T-cell (primary cell): ENCODE measurements around the gene CCDC180. TPM values are rescaled to one million over a fixed set of nuclear protein-coding genes. Genes with fewer than 3 reads are reported as not detected.
"Not testable (repeated sequence)": the region's sequence is repeated elsewhere in the genome, so short reads cannot be mapped to it uniquely, and the experiment has no call there.

ENCODE experiments used
- ATAC-seq, 4 experiments: fragments of 200-7000 bp in 3 of 4; fragments of 150-1000 bp in 1 of 4; cut with Tn5 transposase; replicated peaks in 1 of 4; 1 replicate in 3 of 4; 2 replicates in 1 of 4; pipeline ENCODE4 v1.10.0; 2021; ENCODE audit warnings: moderate library complexity in 3 of 4, mild to moderate bottlenecking in 2 of 4, moderate number of reproducible peaks in 1 of 4
- CTCF ChIA-PET, 2 donors: fragments of 300-600 bp; sonication (Branson Sonifier 250); formaldehyde crosslinking; loops; one replicate each; lab custom pipeline; 2022; ENCODE audit warnings: antibody characterized with exemption in 2 of 2; lab: Charles Lee
- POLR2A ChIA-PET, 2 donors: fragments of 300-600 bp; sonication (Branson Sonifier 250); formaldehyde crosslinking; loops; one replicate each; lab custom pipeline; 2022; ENCODE audit warnings: antibody characterized with exemption in 2 of 2; lab: Charles Lee
- DNase-seq, 35 experiments: peaks; one replicate each; pipeline versions ENCODE4 v3.0.0 to v3.0.0-alpha.2; 2013 to 2023
- H3K27ac ChIP-seq: one replicate; pipeline ENCODE4 v1.5.1; 2013; ENCODE audit warnings: low read length
- H3K27me3 ChIP-seq, 2 experiments: replicated peaks in 1 of 2; 1 replicate in 1 of 2; 2 replicates in 1 of 2; pipeline versions ENCODE4 v1.6.1 to v1.7.0; 2013; ENCODE audit warnings: low read length in 1 of 2, mixed read lengths in 1 of 2; ENCODE audit not compliant: control insufficient read depth in 2 of 2, insufficient read depth in 2 of 2; ENCODE audit errors: extremely low read depth in 1 of 2
- H3K36me3 ChIP-seq, 2 donors: 1 replicate in 1 of 2; 2 replicates in 1 of 2; pipeline versions ENCODE4 v1.6.1 to v1.7.0; 2013; ENCODE audit warnings: low read length in 1 of 2; ENCODE audit not compliant: control insufficient read depth in 2 of 2, insufficient read depth in 1 of 2; ENCODE audit errors: extremely low read depth in 1 of 2
- H3K4me1 ChIP-seq, 2 experiments: 1 replicate in 1 of 2; 2 replicates in 1 of 2; pipeline versions ENCODE4 v1.6.1 to v1.7.0; 2013; ENCODE audit warnings: low read length in 2 of 2, mixed read lengths in 1 of 2; ENCODE audit not compliant: insufficient read depth in 2 of 2, control insufficient read depth in 1 of 2; ENCODE audit errors: extremely low read depth in 1 of 2
- H3K4me3 ChIP-seq, 2 donors: 1 replicate in 1 of 2; 2 replicates in 1 of 2; pipeline versions ENCODE4 v1.5.1 to v1.7.0; 2013; ENCODE audit warnings: mild to moderate bottlenecking in 2 of 2, low read length in 1 of 2, moderate library complexity in 1 of 2; ENCODE audit not compliant: control insufficient read depth in 1 of 2; ENCODE audit errors: extremely low read depth in 1 of 2
- H3K9me3 ChIP-seq: 2 replicates; pipeline ENCODE4 v1.7.0; 2013
- H3K27ac Mint-ChIP-seq, 2 donors: one replicate each; pipeline ENCODE4 v1.8.0; 2020 to 2021; ENCODE audit warnings: mild to moderate bottlenecking in 2 of 2, mixed read lengths in 2 of 2
- H3K27me3 Mint-ChIP-seq, 2 donors: one replicate each; pipeline ENCODE4 v1.8.0; 2021 to 2022; ENCODE audit warnings: mixed read lengths in 2 of 2
- H3K36me3 Mint-ChIP-seq: one replicate; pipeline ENCODE4 v1.8.0; 2021; ENCODE audit warnings: mixed read lengths
- H3K4me1 Mint-ChIP-seq, 3 donors: one replicate each; pipeline ENCODE4 v1.8.0; 2020 to 2022; ENCODE audit warnings: mixed read lengths in 3 of 3, mild to moderate bottlenecking in 1 of 3
- H3K4me3 Mint-ChIP-seq, 3 donors: one replicate each; pipeline ENCODE4 v1.8.0; 2020 to 2022; ENCODE audit warnings: mild to moderate bottlenecking in 3 of 3, mixed read lengths in 3 of 3, moderate library complexity in 3 of 3
- H3K9me3 Mint-ChIP-seq, 3 donors: one replicate each; pipeline ENCODE4 v1.8.0; 2020 to 2022; ENCODE audit warnings: mixed read lengths in 3 of 3
- WGBS: methylation state at CpG from one replicate; pipeline ENCODE4 v1.1.5; 2013; ENCODE audit warnings: missing lambda C conversion rate; ENCODE audit not compliant: insufficient coverage; 5-methylcytosine and 5-hydroxymethylcytosine counted together
- total RNA-seq, 35 experiments: library from RNA in 6 of 35; stranded (reverse) in 6 of 35; fragments of 120-200 nt in 1 of 35; gene quantifications; one replicate each; pipeline versions ENCODE4 v1.2.1 to v1.2.4 and lab custom pipeline; 2013 to 2026

CCDC180 gene
- total RNA-seq: 10 to 100 TPM in 4 of 5 donors, 1 to 10 TPM in 1; 9.6 to 12.9 (median 10.4) TPM
- total RNA-seq (2013): 11.7 TPM
- total RNA-seq (lab: John Stamatoyannopoulos, UW): 0.16 to 9.1 (median 1.8) reads per million in 29 experiments

GRCh38 chr9:97307500-97308163 lies at the start of gene CCDC180:
CCDC180 (plus strand) TSS chr9:97307659; CDS start chr9:97308064, 405 bp downstream.
- ChIA-PET CTCF (no interaction called here), POLR2A (no interaction called here)
- Mint-ChIP-seq H3K27ac (no peak within 1 kb of the TSS), H3K4me1 (no peaks in the 10 kb centered on the region), H3K4me3 (no peak within 1 kb of the TSS), H3K36me3 (peaks cover 13% of the 10 kb centered on the region), H3K27me3 (peaks cover 9 to 12% of the 10 kb centered on the region in 2 donors), H3K9me3 (peaks cover 0 to 12% (median 8%) of the 10 kb centered on the region in 3 donors)
- H3K4me3 ChIP-seq: no peak within 1 kb of the TSS
- H3K4me1 ChIP-seq: no peaks in the 10 kb centered on the region
- no peak within 1 kb of the TSS for H3K27ac ChIP-seq
- peaks cover 10% of the 10 kb centered on the region in 2 donors for H3K36me3 ChIP-seq
- ATAC-seq: no peak
- 84% methylated on average over 34 of the region's 42 CpGs for WGBS
- H3K9me3 ChIP-seq: no peaks in the 10 kb centered on the region
- DNase-seq: no peak
- H3K27me3 ChIP-seq: peaks cover 0 to 9% of the 10 kb centered on the region in 2 experiments

- H3K9me3 ChIP-seq, H3K4me3 ChIP-seq, H3K9me3 Mint-ChIP-seq, H3K4me1 ChIP-seq, H3K36me3 ChIP-seq, H3K4me3 Mint-ChIP-seq, H3K27ac ChIP-seq, H3K4me1 Mint-ChIP-seq, DNase-seq, CTCF ChIA-PET, H3K27me3 ChIP-seq, ATAC-seq, H3K27ac Mint-ChIP-seq, POLR2A ChIA-PET, H3K27me3 Mint-ChIP-seq: not testable (repeated sequence)
- H3K36me3 Mint-ChIP-seq: peaks cover 14% of the 10 kb centered on the region
- WGBS: 94% methylated on average over 2 of the region's 4 CpGs
Observed at GRCh38 chr9:97259834-97260514, 47.5 kb upstream of the CCDC180 start.

- H3K4me3 ChIP-seq: no peak overlapping the region
- CTCF ChIA-PET: no interaction called here
- H3K27ac Mint-ChIP-seq: no peak overlapping the region
- no peaks in the 10 kb centered on the region for H3K9me3 ChIP-seq
- POLR2A ChIA-PET: no interaction called here
- peaks cover 10% of the 10 kb centered on the region for H3K36me3 Mint-ChIP-seq
- H3K4me1 Mint-ChIP-seq: peaks cover 0 to 2% (median 0%) of the 10 kb centered on the region in 3 donors
- H3K27me3 ChIP-seq: no peaks in the 10 kb centered on the region
- H3K36me3 ChIP-seq: peaks cover 0 to under 1% of the 10 kb centered on the region in 2 donors
- DNase-seq (no peak), ATAC-seq (no peak)
- no peak overlapping the region for H3K4me3 Mint-ChIP-seq
- no peaks in the 10 kb centered on the region for H3K27me3 Mint-ChIP-seq
- 93% methylated on average over 10 of the region's 29 CpGs for WGBS
- no peak overlapping the region for H3K27ac ChIP-seq
- H3K4me1 ChIP-seq: no peaks in the 10 kb centered on the region
- H3K9me3 Mint-ChIP-seq: no peaks in the 10 kb centered on the region
Observed at GRCh38 chr9:97271292-97271691, 36.2 kb upstream of the CCDC180 start.

GRCh38 chr9:97272072-97272471 lies 35.4 kb upstream of the CCDC180 start:
- peaks cover 17% of the 10 kb centered on the region for H3K36me3 Mint-ChIP-seq
- DNase-seq: no peak
- CTCF ChIA-PET: no interaction called here
- Histone ChIP-seq H3K4me1 (no peaks in the 10 kb centered on the region), H3K27ac (no peak overlapping the region), H3K36me3 (peaks cover 0 to 4% of the 10 kb centered on the region in 2 donors), H3K27me3 (no peaks in the 10 kb centered on the region), H3K9me3 (no peaks in the 10 kb centered on the region), H3K4me3 (no peak overlapping the region)
- H3K27me3 Mint-ChIP-seq: no peaks in the 10 kb centered on the region
- POLR2A ChIA-PET: no interaction called here
- H3K4me1 Mint-ChIP-seq: peaks cover 0 to 2% (median 0%) of the 10 kb centered on the region in 3 donors
- H3K27ac Mint-ChIP-seq: no peak overlapping the region
- no CpG with 5 or more reads among the region's 4 CpGs for WGBS
- H3K4me3 Mint-ChIP-seq: no peak overlapping the region
- H3K9me3 Mint-ChIP-seq: no peaks in the 10 kb centered on the region
- ATAC-seq: no peak

- no peak for DNase-seq
- Mint-ChIP-seq H3K36me3 (peaks cover 56% of the 10 kb centered on the region), H3K27ac (no peak overlapping the region), H3K27me3 (no peaks in the 10 kb centered on the region), H3K4me3 (no peak overlapping the region), H3K9me3 (no peaks in the 10 kb centered on the region), H3K4me1 (peaks cover 0 to 2% (median 0%) of the 10 kb centered on the region in 3 donors)
- Histone ChIP-seq H3K9me3 (no peaks in the 10 kb centered on the region), H3K27me3 (no peaks in the 10 kb centered on the region), H3K27ac (no peak overlapping the region), H3K4me1 (no peaks in the 10 kb centered on the region), H3K4me3 (no peak overlapping the region), H3K36me3 (peaks cover 15 to 38% of the 10 kb centered on the region in 2 donors)
- no peak for ATAC-seq
- CTCF ChIA-PET: no interaction called here
- 84% methylated on average over 2 of the region's 6 CpGs for WGBS
- POLR2A ChIA-PET: no interaction called here
Observed at GRCh38 chr9:97276310-97276852, 31.1 kb upstream of the CCDC180 start.

- DNase-seq: no peak
Observed at GRCh38 chr9:97277953-97278352, 29.5 kb upstream of the CCDC180 start.

More at GRCh38 chr9:97277953-97278352, 29.5 kb upstream of the CCDC180 start:
- ATAC-seq: no peak
- POLR2A ChIA-PET: no interaction called here
- Mint-ChIP-seq H3K4me3 (no peak overlapping the region), H3K27me3 (no peaks in the 10 kb centered on the region), H3K27ac (no peak overlapping the region), H3K9me3 (no peaks in the 10 kb centered on the region), H3K36me3 (peaks cover 71% of the 10 kb centered on the region), H3K4me1 (no peaks in the 10 kb centered on the region)
- H3K36me3 ChIP-seq: peaks cover 15 to 42% of the 10 kb centered on the region in 2 donors
- WGBS: 95% methylated on average over 6 of the region's 7 CpGs
- H3K4me3 ChIP-seq: no peak overlapping the region
- no peaks in the 10 kb centered on the region for H3K4me1 ChIP-seq
- H3K27me3 ChIP-seq: no peaks in the 10 kb centered on the region
- no peaks in the 10 kb centered on the region for H3K9me3 ChIP-seq
- CTCF ChIA-PET: no interaction called here
- no peak overlapping the region for H3K27ac ChIP-seq
